ENCODE data around the gene FAM222A. TPM values are rescaled to one million over a fixed set of nuclear protein-coding genes. Genes with fewer than 3 reads are reported as not detected.

Gene FAM222A
- polyA plus RNA-seq, 2 of the 4 experiments (the other 2 are of a cell fraction) = 0.98 to 3.2 TPM

DNA sequence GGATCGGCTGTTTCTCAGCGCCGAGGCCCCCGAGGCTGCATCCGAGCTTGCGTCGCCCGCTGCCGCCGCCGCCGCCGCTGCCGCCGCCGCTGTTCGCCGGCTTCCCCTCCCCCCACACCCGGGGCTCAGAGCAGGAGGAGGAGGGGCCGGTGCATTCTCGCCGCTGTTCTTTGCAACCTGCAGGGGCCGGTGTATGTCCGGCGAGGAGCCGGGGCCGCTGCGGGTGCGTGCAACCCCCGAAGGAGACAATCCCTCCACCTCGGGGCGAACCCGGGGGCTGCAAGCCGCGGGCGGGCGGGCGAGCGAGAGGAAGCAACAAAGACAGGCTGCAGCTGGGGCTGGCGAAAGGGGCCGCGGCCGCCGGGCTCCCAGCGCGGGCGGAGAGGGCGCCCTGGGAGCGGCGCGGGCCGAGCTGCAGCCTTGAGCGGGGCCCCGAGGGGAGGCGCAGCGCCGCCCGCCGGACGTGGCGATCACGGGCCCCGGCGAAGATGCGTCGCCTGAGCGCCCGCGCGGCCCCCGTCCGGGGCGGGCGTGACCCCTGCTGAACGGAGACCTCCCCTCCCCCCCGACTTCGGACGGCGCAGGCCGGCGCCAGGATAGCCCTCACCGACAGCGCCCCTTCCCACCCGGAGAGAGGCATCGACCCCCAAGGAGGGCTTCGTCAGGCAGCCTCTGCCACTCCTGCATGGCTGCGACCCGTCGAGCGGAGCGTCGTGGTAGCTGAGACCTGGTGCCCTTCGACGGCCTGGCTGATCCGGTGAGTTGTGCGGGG is 702 bp downstream of the FAM222A start (continued):
- TF ChIP-seq, protein P1, sequence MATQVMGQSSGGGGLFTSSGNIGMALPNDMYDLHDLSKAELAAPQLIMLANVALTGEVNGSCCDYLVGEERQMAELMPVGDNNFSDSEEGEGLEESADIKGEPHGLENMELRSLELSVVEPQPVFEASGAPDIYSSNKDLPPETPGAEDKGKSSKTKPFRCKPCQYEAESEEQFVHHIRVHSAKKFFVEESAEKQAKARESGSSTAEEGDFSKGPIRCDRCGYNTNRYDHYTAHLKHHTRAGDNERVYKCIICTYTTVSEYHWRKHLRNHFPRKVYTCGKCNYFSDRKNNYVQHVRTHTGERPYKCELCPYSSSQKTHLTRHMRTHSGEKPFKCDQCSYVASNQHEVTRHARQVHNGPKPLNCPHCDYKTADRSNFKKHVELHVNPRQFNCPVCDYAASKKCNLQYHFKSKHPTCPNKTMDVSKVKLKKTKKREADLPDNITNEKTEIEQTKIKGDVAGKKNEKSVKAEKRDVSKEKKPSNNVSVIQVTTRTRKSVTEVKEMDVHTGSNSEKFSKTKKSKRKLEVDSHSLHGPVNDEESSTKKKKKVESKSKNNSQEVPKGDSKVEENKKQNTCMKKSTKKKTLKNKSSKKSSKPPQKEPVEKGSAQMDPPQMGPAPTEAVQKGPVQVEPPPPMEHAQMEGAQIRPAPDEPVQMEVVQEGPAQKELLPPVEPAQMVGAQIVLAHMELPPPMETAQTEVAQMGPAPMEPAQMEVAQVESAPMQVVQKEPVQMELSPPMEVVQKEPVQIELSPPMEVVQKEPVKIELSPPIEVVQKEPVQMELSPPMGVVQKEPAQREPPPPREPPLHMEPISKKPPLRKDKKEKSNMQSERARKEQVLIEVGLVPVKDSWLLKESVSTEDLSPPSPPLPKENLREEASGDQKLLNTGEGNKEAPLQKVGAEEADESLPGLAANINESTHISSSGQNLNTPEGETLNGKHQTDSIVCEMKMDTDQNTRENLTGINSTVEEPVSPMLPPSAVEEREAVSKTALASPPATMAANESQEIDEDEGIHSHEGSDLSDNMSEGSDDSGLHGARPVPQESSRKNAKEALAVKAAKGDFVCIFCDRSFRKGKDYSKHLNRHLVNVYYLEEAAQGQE (IDR thresholded peaks at IDR 0.05) = no peak
- TF ChIP-seq EP300 (IDR thresholded peaks at IDR 0.05) = no peak
- TF ChIP-seq MAFK (IDR thresholded peaks at IDR 0.05; ENCODE audit: partially characterized antibody) = no peak
- no peak for TF ChIP-seq FOSL2 (IDR thresholded peaks at IDR 0.05)
- no peak for TF ChIP-seq FOSL2 (CRISPR knock-in tag; IDR thresholded peaks at IDR 0.05)
- TF ChIP-seq ZC3H11A (IDR thresholded peaks at IDR 0.05) = no peak
- TF ChIP-seq HEYL (CRISPR knock-in tag; IDR thresholded peaks at IDR 0.05) = no peak
- 0 out of 2 replicates have a peak, but pooled peaks have one; percentile 35 for TF ChIP-seq RNF2 (IDR thresholded peaks at IDR 0.05; ENCODE audit: borderline replicate concordance, low read depth)
- TF ChIP-seq TFCP2L1 (CRISPR knock-in tag; IDR thresholded peaks at IDR 0.05) = no peak
- no peak for TF ChIP-seq CHD4 (IDR thresholded peaks at IDR 0.05; ENCODE audit: borderline replicate concordance)

DNA sequence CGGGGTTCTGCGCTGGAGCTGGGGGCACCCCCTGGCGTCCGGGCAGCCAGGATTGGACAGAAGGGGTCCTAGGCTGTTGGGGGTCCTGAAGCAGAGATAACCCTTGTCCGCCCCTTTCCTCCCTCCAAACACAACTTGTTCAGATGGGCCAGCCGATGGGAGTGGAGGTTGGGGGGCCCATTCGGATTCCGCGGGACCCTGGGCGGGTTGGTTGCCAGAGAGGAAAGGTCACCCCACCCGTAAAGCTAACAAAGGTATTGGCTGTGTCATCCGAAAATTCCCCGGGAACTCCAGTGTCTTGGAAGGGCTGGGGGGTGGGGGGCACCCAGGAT is 1.3 kb downstream of the FAM222A start:
- Histone ChIP-seq H3K4me1 (peaks cover 24% of the 10 kb centered on the region), H3K4me3 (peak overlapping the region; percentile 52), H3K9me3 (no peaks in the 10 kb centered on the region), H3K27ac (peak overlapping the region; percentile 47 to 86; a peak in 5 of 6 replicates), H3K4me2 (peak overlapping the region; percentile 81)
- POLR2A ChIA-PET = interaction anchor here (1.0 to 1.5 kb wide), 4 partner anchors 19 to 173 kb away, joined by 3 to 7 read pairs (median 4); partner anchors contain the start of genes MMAB and MVK
- no peak for ATAC-seq
- TF ChIP-seq ZFP36 (IDR thresholded peaks at IDR 0.05; ENCODE audit: borderline replicate concordance, partially characterized antibody) = no peak
- TF ChIP-seq CBX8 (IDR thresholded peaks at IDR 0.05) = no peak
- TF ChIP-seq, protein P2, sequence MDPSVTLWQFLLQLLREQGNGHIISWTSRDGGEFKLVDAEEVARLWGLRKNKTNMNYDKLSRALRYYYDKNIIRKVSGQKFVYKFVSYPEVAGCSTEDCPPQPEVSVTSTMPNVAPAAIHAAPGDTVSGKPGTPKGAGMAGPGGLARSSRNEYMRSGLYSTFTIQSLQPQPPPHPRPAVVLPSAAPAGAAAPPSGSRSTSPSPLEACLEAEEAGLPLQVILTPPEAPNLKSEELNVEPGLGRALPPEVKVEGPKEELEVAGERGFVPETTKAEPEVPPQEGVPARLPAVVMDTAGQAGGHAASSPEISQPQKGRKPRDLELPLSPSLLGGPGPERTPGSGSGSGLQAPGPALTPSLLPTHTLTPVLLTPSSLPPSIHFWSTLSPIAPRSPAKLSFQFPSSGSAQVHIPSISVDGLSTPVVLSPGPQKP (IDR thresholded peaks at IDR 0.05; ENCODE audit: low read depth, low read length) = no peak
- TF ChIP-seq MAFK (IDR thresholded peaks at IDR 0.05; ENCODE audit: partially characterized antibody) = no peak
- TF ChIP-seq FOSL2 (IDR thresholded peaks at IDR 0.05) = no peak
- TF ChIP-seq FOSL2 (CRISPR knock-in tag; IDR thresholded peaks at IDR 0.05) = no peak
- TF ChIP-seq MAZ (IDR thresholded peaks at IDR 0.05; ENCODE audit: borderline replicate concordance, low read depth, low read length) = no peak
- no peak for TF ChIP-seq EP300 (IDR thresholded peaks at IDR 0.05)
- TF ChIP-seq PHF8 (IDR thresholded peaks at IDR 0.05; ENCODE audit: borderline replicate concordance, low read depth) = no peak
- DNase-seq (ENCODE audit: low read depth in 1 of 2, low spot score in 1 of 2) = no peak
- CTCF ChIA-PET = interaction anchor here (0.9 to 5.2 kb wide), 12 partner anchors 8 to 128 kb away, joined by 3 to 42 read pairs (median 4); no protein-coding TSS in a partner anchor
- FAIRE-seq = no peak
- WGBS (ENCODE audit: missing lambda C conversion rate) = 28% methylated on average over 8 of the region's 13 CpGs

DNA sequence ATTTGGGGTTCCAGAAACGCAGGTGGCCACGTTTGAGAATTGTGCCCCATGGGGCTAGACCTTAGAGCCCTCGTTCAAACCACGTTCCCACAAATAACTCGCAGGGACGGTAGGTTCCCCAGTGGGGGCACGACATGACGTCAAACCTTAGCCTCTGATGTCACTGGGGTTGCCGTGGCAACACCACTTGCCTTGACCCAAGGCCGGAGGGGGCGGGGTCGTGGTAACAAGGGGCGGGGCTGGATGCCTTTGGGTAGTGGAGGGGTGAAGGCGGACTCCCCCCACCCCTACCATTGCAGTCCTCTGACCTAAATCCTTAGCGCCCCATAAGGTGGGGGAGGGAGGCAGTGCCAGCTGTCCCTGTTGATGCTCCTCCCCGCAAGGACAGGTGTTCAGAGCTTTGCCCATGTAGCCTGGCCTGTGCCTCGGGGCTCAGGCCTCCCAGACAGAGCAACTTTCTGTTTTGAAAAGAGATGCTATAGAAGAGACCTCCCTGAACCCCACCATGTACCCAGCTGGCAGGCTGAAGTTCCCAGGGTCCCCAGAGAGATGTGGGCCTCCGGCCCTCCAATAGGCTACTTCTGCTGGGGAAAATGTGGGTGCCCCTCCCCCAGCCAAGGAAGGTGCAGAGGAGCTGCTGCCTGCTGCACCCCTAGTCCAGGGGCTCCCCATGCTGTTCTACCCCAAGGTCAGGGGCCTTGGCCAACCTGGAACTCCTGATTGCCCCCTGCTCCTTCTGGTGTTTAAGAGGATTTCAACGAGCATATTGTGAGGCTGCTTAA is 1.9 kb downstream of the FAM222A start:
- H3K4me3 ChIP-seq = no peak overlapping the region
- CTCF ChIA-PET = interaction anchor here (0.9 to 5.2 kb wide), 11 partner anchors 8 to 127 kb away, joined by 3 to 42 read pairs (median 4); no protein-coding TSS in a partner anchor
- FAIRE-seq = no peak
- no peak for ATAC-seq
- peak overlapping the region; percentile 81; the same call in 2 of the 3 replicates for H3K4me2 ChIP-seq
- 60% methylated on average over 11 of the region's 19 CpGs for WGBS (ENCODE audit: missing lambda C conversion rate)
- POLR2A ChIA-PET = interaction anchor here (1.3 to 1.5 kb wide), 2 partner anchors 142 to 173 kb away, joined by 4 to 5 read pairs; partner anchors contain the start of genes MMAB and MVK
- H3K27ac ChIP-seq = no peak overlapping the region
- DNase-seq (ENCODE audit: low read depth in 1 of 2, low spot score in 1 of 2) = peak in 1 of 2 experiments; percentile 42
- no peaks in the 10 kb centered on the region for H3K9me3 ChIP-seq
- H3K4me1 ChIP-seq = peaks cover 18% of the 10 kb centered on the region
- TF ChIP-seq JUN (IDR thresholded peaks at IDR 0.05) (no peak), POLR2A (IDR thresholded peaks at IDR 0.05; ENCODE audit: low read length) (no peak), FOSL2 (IDR thresholded peaks at IDR 0.05) (no peak), FOSL2 (CRISPR knock-in tag; IDR thresholded peaks at IDR 0.05) (no peak), HDAC2 (IDR thresholded peaks at IDR 0.05) (no peak), CBX2 (IDR thresholded peaks at IDR 0.05; ENCODE audit: borderline replicate concordance, low read depth) (no peak), FOSB (CRISPR knock-in tag; IDR thresholded peaks at IDR 0.05) (no peak)
- TF ChIP-seq, protein P3, sequence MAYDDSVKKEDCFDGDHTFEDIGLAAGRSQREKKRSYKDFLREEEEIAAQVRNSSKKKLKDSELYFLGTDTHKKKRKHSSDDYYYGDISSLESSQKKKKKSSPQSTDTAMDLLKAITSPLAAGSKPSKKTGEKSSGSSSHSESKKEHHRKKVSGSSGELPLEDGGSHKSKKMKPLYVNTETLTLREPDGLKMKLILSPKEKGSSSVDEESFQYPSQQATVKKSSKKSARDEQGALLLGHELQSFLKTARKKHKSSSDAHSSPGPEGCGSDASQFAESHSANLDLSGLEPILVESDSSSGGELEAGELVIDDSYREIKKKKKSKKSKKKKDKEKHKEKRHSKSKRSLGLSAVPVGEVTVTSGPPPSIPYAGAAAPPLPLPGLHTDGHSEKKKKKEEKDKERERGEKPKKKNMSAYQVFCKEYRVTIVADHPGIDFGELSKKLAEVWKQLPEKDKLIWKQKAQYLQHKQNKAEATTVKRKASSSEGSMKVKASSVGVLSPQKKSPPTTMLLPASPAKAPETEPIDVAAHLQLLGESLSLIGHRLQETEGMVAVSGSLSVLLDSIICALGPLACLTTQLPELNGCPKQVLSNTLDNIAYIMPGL (CRISPR knock-in tag; IDR thresholded peaks at IDR 0.05; ENCODE audit: borderline replicate concordance) = no peak
- TF ChIP-seq, protein P4, sequence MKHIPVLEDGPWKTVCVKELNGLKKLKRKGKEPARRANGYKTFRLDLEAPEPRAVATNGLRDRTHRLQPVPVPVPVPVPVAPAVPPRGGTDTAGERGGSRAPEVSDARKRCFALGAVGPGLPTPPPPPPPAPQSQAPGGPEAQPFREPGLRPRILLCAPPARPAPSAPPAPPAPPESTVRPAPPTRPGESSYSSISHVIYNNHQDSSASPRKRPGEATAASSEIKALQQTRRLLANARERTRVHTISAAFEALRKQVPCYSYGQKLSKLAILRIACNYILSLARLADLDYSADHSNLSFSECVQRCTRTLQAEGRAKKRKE (CRISPR knock-in tag; IDR thresholded peaks at IDR 0.05; ENCODE audit: low read depth) = no peak

Data from A549 (cell line).